ENCODE measurements around the gene DYDC1. TPM values are rescaled to one million over a fixed set of nuclear protein-coding genes. Genes with fewer than 3 reads are reported as not detected.

DYDC1 gene
- total and polyA plus RNA-seq, 2 experiments from 2014 or later: not detected

DNA sequence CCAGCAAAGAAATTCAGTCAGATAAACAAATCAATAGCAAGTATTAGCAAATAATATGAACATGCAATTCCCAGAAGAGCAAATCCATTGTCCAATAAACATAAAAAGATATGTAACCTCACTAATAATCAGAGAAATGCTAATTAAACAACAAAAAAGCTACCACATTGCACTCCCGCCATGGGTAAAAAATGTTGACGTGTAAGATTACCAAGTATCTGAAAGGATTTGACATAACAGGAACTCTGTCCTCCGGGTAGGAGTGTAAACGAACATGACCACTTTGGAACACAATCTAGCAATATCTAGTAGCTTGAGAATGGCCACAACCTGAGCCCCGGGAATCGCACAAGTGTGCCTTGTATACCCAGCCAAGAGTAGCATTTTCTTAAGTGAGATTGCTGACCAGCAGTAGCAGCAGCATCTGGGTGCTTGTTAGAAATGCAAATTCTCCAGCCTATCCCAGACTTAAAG lies 31.6 kb downstream of the DYDC1 start (continued):
- TF ChIP-seq, protein P1, sequence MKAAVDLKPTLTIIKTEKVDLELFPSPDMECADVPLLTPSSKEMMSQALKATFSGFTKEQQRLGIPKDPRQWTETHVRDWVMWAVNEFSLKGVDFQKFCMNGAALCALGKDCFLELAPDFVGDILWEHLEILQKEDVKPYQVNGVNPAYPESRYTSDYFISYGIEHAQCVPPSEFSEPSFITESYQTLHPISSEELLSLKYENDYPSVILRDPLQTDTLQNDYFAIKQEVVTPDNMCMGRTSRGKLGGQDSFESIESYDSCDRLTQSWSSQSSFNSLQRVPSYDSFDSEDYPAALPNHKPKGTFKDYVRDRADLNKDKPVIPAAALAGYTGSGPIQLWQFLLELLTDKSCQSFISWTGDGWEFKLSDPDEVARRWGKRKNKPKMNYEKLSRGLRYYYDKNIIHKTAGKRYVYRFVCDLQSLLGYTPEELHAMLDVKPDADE (IDR thresholded peaks at IDR 0.05): no peak
- TF ChIP-seq REST (IDR thresholded peaks at IDR 0.05; ENCODE audit: unreplicated experiment) (no peak), ZNF114 (CRISPR knock-in tag; IDR thresholded peaks at IDR 0.05) (no peak), EZH2 (IDR thresholded peaks at IDR 0.05; ENCODE audit: low read depth, unreplicated experiment) (no peak), ZNF331 (CRISPR knock-in tag; IDR thresholded peaks at IDR 0.05; ENCODE audit: low read depth) (no peak), POLR2AphosphoS5 (IDR thresholded peaks at IDR 0.05; ENCODE audit: low read depth) (no peak), EZH2phosphoT487 (IDR thresholded peaks at IDR 0.05; ENCODE audit: unreplicated experiment) (no peak)

GRCh38 chr10:80324086-80324485 lies 32.5 kb downstream of the DYDC1 start:
- Histone ChIP-seq H3K27me3 (ENCODE audit: insufficient read depth) (no peaks in the 10 kb centered on the region), H3K9me2 (ENCODE audit: insufficient read depth) (peaks cover 2% of the 10 kb centered on the region; the same call in 1 of the 2 replicates), H3F3A (replicated peaks; ENCODE audit: low read depth) (no peaks in the 10 kb centered on the region), H3K79me2 (replicated peaks; ENCODE audit: insufficient read depth) (no peaks in the 10 kb centered on the region), H4K20me1 (replicated peaks; ENCODE audit: insufficient read depth) (no peaks in the 10 kb centered on the region), H2AFZ (no peak overlapping the region), H3K4me2 (no peak overlapping the region), H3K36me3 (ENCODE audit: insufficient read depth) (no peaks in the 10 kb centered on the region), H3K27ac (ENCODE audit: low read depth) (no peak overlapping the region), H3K4me3 (no peak overlapping the region), H3K4me1 (ENCODE audit: insufficient read depth) (peaks cover 8% of the 10 kb centered on the region)
- H3K27ac Mint-ChIP-seq: no peak overlapping the region
- no peak overlapping the region for H3K4me3 Mint-ChIP-seq
- no peaks in the 10 kb centered on the region for H3K9me3 Mint-ChIP-seq
- H3K27me3 Mint-ChIP-seq (ENCODE audit: insufficient read depth, low read depth, poor library complexity): no peaks in the 10 kb centered on the region
- DNase-seq (ENCODE audit: low spot score) (no peak), ATAC-seq (no peak)
- peaks cover 4% of the 10 kb centered on the region; the same call in 2 of the 3 replicates for H3K4me1 Mint-ChIP-seq
- no peaks in the 10 kb centered on the region for H3K36me3 Mint-ChIP-seq (ENCODE audit: low read depth)
- TF ChIP-seq EZH2phosphoT487 (IDR thresholded peaks at IDR 0.05; ENCODE audit: unreplicated experiment) (no peak), POLR2AphosphoS5 (IDR thresholded peaks at IDR 0.05; ENCODE audit: low read depth) (no peak), JUNB (IDR thresholded peaks at IDR 0.05; ENCODE audit: unreplicated experiment) (no peak), ZNF462 (CRISPR knock-in tag; IDR thresholded peaks at IDR 0.05) (no peak), ZNF114 (CRISPR knock-in tag; IDR thresholded peaks at IDR 0.05) (no peak), EZH2 (IDR thresholded peaks at IDR 0.05; ENCODE audit: low read depth, unreplicated experiment) (no peak), ZNF331 (CRISPR knock-in tag; IDR thresholded peaks at IDR 0.05; ENCODE audit: low read depth) (no peak), STAT1 (IDR thresholded peaks at IDR 0.05; ENCODE audit: unreplicated experiment) (no peak), NANOG (IDR thresholded peaks at IDR 0.05; ENCODE audit: borderline replicate concordance) (no peak)
- TF ChIP-seq, protein P2, sequence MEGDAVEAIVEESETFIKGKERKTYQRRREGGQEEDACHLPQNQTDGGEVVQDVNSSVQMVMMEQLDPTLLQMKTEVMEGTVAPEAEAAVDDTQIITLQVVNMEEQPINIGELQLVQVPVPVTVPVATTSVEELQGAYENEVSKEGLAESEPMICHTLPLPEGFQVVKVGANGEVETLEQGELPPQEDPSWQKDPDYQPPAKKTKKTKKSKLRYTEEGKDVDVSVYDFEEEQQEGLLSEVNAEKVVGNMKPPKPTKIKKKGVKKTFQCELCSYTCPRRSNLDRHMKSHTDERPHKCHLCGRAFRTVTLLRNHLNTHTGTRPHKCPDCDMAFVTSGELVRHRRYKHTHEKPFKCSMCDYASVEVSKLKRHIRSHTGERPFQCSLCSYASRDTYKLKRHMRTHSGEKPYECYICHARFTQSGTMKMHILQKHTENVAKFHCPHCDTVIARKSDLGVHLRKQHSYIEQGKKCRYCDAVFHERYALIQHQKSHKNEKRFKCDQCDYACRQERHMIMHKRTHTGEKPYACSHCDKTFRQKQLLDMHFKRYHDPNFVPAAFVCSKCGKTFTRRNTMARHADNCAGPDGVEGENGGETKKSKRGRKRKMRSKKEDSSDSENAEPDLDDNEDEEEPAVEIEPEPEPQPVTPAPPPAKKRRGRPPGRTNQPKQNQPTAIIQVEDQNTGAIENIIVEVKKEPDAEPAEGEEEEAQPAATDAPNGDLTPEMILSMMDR (conservative IDR thresholded peaks at IDR 0.05; ENCODE audit: low read depth in 2 of 2): no peak

All from GM23338 (cell line).